Daoy (cell line): ENCODE measurements around the gene MLYCD. TPM values are rescaled to one million over a fixed set of nuclear protein-coding genes. Genes with fewer than 3 reads are reported as not detected.

Experiments used
- DNase-seq: peaks from one replicate; pipeline ENCODE4 v3.0.0-alpha.2; 2015; ENCODE audit warnings: low read depth
- total RNA-seq: library from RNA; depleted of rRNA; stranded (reverse); fragments of >200 nt; shearing (Covaris generic); gene quantifications from 2 replicates; pipeline ENCODE4 v1.2.3, GENCODE V29; 2014; rRNA removed

MLYCD gene
- total RNA-seq, 1 experiment from 2014 or later: 1.6 TPM

DNA sequence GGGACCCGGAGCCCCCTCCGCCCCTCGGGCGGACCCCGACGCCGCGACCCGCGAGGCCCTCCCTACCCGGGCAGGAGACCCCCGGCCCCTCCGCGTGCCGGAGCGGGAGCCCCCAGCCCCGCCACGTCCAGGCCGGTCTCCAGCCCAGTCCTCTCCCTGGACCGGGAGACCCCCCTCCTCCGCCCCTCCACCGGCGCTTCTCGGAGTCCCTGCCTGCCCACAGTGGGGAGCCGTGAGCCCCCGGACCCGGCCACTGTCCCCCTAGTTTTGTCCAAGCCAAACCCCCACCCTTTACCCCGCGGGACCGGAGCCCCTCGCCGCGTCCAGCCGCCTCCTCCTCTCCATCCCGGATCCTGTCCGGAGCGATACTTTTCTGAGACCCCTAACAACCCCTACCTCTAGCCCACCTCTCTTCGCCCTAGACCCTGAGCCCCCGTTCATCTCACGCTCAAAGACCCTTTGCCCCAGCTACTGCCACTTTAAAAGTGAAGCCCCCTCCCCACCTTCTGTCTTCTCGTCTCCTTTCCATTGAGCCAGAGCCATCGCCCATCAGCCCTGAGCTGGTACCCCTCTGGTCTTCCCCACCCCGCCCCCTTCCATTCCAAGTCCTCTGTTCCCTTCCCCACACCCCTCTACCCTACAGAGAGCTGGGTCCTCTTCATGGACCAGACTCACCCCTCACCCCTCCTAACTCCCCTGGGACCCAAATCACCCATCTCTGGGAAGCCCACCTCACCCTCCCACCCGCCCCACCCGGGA lies 70.2 kb downstream of the MLYCD start:
- DNase-seq: no peak

DNA sequence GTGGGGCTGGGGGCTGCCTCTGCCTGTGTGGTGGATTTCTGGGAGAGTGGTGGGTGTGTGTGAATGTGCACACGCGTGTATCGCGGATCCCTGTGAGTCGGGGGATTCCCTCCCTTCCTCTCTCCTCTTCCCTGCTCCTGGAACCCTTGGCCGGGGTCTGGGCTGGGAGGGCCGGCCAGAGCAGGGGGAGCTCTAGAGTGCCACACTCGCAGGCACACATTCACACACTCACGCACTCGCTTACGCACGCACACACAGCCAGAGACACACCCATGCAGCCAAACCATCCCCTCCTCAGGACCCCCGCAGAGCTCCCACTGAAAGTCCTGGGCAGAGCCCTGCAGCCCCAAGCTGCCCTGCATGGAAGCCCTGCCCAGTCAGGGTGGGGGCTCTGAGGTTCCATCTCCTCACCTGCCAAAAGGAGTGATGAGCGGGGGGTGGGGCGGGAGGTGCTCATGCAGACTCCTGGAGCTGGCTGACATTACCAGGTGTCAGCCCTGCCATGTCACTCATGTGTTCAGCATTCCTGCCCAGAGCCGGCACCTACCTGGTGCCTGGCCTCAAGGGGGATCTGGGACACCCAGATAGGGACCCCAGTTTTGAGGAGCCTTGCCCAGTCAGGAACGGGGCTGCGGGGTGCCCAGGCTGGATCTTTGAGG lies 71.0 kb downstream of the MLYCD start:
- no peak for DNase-seq

DNA sequence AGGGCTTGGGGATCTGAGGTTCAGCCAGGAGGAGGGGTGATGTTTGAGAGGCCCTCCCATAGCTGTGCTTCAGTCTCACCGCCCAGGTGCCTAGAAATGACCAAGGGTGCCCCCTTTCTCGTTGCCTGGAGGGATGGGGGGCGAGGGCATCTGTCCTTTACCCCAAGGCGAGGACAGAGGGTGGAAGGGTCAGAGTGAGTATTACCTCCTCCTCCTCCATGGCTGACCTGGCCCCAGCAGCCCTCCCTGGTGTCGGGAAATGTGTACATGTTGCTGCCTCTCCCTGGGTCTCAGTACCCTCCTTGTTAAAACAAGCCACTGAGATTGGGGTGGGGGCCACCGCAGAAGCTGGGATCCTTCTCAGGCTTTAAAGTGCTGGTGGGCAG lies 71.5 kb downstream of the MLYCD start:
- DNase-seq: no peak

DNA sequence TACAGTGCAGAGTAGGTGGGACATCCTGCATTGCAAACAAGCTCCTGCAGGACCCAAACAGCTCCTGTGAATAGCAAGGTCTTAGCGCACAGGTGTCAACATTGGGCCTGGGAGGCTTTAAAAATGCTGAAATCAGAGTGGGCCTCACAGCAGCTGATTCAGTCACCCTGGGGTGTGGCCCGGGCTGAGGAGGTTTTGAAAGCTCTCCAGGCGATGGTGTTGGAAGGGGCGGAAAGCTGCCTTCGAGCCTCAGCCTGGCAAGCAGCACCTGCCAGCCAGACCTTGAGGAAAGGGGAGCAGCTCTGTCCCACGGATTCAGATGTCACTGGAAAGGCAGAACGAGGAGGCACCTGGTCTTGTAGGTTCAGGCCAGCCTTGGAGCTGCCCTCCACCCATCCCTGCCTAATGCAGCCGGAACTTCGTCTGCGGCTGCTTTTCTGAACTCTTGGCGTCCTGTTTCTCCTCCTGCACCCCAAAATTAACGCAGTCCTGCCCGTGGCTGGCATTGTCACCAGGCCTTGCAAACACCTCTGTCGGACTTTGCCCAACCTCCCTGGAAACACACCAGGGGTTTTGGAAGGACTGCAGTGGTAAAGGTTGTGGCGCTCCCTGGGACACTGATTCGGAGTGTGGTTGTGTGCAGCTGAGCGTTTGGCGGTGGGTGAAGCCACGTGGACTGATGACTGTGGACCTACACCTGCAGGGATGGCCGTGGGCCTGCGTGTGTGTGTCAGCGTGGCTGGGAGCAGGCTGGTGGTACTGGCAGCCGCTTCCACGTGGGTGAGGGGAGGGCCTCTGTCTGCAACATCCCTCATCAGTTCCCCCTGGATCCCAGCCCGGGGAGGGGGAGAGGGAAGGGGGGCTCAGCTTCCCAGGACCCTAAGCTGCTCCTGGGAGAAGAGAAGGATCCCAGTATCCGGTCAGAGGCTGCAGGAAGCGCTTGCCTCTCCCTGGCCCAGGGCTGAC lies 72.5 kb downstream of the MLYCD start:
- no peak for DNase-seq

DNA sequence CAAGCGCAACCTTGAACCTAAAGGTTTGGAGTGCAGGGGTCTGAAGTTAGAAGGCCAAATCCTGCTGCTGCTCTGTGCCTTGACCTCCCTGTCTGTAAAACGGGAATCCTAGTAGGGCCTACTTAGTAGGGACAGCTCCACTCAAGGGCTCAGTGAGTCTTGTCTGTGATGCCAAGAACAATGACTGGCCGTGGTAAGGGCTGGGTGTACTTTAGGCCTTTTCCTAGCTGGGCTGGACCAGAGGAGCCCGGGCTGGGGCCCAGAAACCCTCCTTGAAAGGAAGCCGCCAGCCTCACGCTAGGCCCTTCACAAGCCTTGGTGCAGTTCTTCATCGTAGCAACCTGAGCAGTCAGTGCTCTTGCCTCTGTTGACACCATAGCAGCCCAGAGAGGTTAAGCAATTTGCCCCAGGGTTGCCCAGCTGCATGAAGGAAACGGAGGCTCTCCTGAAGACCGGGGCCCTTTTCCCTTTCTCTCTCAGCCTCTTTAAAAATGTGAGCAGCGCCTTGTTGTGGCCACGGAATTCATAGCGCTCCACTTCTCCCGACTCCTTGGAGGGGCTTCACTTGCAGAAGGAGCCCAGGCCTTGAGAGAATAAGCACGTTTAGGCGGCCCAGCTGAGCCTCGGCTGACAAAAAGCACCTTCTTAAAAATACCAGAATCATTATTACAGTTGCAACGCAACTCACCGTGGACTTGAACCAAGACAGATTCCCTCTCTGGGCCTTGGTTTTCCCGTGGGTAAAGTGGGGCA lies 73.5 kb downstream of the MLYCD start:
- DNase-seq: no peak

DNA sequence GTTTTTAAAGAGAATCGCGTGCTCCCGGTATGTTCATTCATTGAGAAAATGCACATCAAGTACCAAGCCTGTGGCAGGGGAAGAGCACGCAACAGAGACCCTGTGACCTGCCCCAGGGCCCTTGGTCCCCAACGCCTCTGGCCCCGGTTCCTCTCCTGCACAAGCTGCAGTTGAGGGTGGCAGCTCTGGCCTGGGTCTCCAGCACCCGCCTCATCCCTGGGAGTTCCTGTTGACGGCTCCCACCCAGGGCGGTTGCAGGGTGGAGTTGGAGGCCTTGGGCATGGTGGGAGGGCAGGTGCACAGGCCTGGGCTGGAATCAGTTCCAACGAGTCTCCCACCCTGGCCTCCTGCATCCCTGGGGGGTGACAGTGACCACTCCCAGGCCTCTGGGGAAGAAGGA lies 74.2 kb downstream of the MLYCD start:
- no peak for DNase-seq

DNA sequence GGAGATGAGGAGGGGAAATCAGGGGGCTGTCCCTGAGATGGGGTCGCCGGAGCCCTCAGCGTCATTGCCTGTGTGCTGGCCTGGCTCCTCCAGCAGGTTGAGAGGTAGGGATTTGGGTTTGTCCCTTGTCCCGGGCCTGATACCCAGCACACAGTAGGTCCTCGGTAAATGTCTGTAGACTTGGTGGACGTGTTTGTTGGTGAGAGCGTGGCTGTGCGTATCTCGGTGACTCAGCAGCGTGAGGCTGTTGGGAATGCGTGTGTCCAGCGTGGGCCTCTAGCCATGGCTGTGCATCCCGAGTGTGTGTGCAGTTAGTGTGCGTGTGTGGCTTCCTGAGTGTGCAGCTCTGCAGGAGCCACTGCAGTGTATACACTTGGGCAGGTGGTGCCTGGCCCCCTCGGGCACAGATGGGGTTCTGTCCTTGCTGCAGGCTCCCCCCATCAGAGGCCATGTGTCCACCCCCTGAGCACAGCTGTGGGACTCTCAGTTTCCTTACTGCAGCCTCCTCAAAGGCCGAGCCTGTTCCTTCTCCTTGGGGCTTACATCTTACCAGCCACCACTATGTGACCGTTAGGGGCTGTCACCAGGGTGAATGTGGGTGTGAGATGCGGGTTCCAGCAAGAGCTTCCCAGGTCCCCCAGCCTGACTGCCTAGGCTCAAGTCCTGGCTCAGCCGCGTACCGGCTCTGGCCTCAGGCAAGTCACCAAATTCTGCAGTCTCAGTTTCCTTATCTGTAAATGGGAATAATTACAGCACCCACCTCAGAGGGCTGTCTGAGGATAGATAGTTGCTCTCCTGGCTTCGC lies 74.9 kb downstream of the MLYCD start:
- DNase-seq: no peak

DNA sequence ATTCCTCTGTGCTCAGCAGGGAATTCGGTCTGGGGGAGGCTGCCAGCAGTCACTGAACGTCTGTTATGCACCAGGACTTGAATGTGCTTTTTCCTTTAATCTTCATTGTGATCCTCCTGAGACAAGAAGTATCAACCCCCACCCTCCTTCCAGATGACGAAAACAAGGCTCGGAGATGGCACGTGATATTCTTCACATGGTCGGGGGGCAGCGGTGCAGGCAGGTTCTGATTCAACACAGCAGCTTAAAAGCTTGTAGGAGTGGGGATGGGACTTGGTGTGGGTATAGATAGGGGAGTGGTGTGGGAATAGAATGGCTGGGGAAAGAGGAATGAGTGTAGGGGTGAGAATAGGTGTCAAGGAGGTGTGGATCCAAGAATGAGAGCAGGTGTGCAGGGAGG lies 75.6 kb downstream of the MLYCD start:
- no peak for DNase-seq

DNA sequence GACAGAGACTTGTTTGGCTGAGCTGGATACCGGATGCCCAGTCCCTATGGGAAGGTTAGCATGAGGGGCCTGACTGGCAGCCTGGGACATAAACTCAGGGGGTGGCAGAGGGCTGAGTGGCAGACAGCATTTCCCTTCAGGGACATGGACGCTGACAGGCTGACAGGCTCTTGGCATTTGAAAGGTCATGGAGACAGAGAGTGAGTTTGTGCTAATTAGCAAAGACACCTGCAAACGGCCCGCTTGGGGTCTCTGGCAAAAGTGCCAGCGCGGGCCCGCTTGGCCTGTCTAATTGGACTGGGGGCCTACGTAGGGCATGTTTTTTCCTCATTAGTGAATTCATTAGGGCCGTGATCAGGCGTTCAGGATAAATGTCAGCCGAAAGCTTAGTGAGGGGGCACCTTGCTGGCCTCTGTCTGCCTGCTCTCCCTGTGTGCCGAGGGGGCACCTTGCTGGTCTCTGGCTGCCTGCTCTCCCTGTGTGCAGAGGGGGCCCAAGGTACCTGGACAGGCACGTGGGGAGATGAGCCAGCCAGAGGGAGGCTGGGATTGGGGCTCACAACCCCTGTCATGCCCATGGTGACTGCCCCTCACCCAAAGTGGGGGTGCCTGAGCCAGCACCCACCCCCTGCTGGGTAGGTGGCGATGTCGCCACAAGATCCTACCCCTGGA lies 76.8 kb downstream of the MLYCD start:
- DNase-seq: no peak

Other genes with a start within 250 kb of the MLYCD start
- gene HSBP1, start 91.1 kb upstream of the MLYCD start, total RNA-seq: 17.6 and 22.8 TPM in 2 replicates
- gene OSGIN1, start 54.1 kb downstream of the MLYCD start, total RNA-seq: 1.4 and 1.8 TPM in 2 replicates
- not detected in 2 replicates for gene NECAB2, start 69.1 kb downstream of the MLYCD start, total RNA-seq
- gene SLC38A8, start 143.7 kb downstream of the MLYCD start, total RNA-seq: not detected in 2 replicates
- gene MBTPS1, start 217.8 kb downstream of the MLYCD start, total RNA-seq: 30.1 and 36.6 TPM in 2 replicates
- 13.4 and 17.1 TPM in 2 replicates for gene HSDL1, start 246.1 kb downstream of the MLYCD start, total RNA-seq
- not detected in 2 replicates for gene DNAAF1, start 246.2 kb downstream of the MLYCD start, total RNA-seq